Bronchial epithelial cell (primary cell): ENCODE results near the gene XRRA1. TPM values are rescaled to one million over a fixed set of nuclear protein-coding genes. Genes with fewer than 3 reads are reported as not detected.

Experiments
- DNase-seq: peaks from one replicate; pipeline ENCODE4 v3.0.0-alpha.2; 2010; ENCODE audit warnings: low read depth
- FAIRE-seq: peaks from 2 replicates; lab custom pipeline; 2011; peaks lifted over from hg19 to GRCh38; lab: Jason Lieb, UNC
- H3K27me3 ChIP-seq: 2 replicates; pipeline ENCODE4 v1.5.1; 2011; ENCODE audit warnings: low read length; ENCODE audit not compliant: control insufficient read depth, insufficient read depth
- H3K36me3 ChIP-seq: 2 replicates; pipeline ENCODE4 v1.5.1; 2011; ENCODE audit warnings: low read length; ENCODE audit not compliant: control insufficient read depth, insufficient read depth
- H3K4me3 ChIP-seq: 2 replicates; pipeline ENCODE4 v1.5.1; 2011; ENCODE audit warnings: mild to moderate bottlenecking, low read depth, low read length, control low read depth
- CTCF ChIP-seq: IDR thresholded peaks from 2 replicates; pipeline ENCODE4 v1.5.1; 2011; ENCODE audit warnings: mild to moderate bottlenecking, moderate library complexity, low read length, control low read depth, inconsistent platforms; ENCODE audit not compliant: insufficient read depth, severe bottlenecking
- total RNA-seq: library from RNA; depleted of rRNA; stranded (reverse); fragments of >200 nt; gene quantifications from 2 replicates; pipeline ENCODE4 v1.2.1, GENCODE V29; 2014

Gene XRRA1
- total RNA-seq, 1 donor from 2014 or later, result 10.8 TPM

- Histone ChIP-seq H3K27me3 (no peaks in the 10 kb centered on the region), H3K4me3 (peak within 1 kb of the TSS; percentile 48), H3K36me3 (no peaks in the 10 kb centered on the region)
- peak; percentile 71 for DNase-seq
- TF ChIP-seq CTCF, result no peak
- FAIRE-seq, result no peak
Measured at GRCh38 chr11:74988541-74989259, 39.8 kb upstream of the XRRA1 start, which contains the start of gene NEU3. Gene NEU3 (plus strand): TSS chr11:74988933. CDS start chr11:74989061, 128 bp downstream.

GRCh38 chr11:74984730-74985129 lies 35.8 kb upstream of the XRRA1 start:
- no peak for TF ChIP-seq CTCF
- Histone ChIP-seq H3K36me3 (peaks cover 2% of the 10 kb centered on the region), H3K27me3 (no peaks in the 10 kb centered on the region), H3K4me3 (no peak overlapping the region)
- FAIRE-seq (no peak), DNase-seq (no peak)

- FAIRE-seq (no peak), DNase-seq (no peak)
- Histone ChIP-seq H3K4me3 (no peak overlapping the region), H3K36me3 (peaks cover 2% of the 10 kb centered on the region), H3K27me3 (no peaks in the 10 kb centered on the region)
- TF ChIP-seq CTCF, result no peak
Measured at GRCh38 chr11:74984070-74984469, 35.2 kb upstream of the XRRA1 start.

- no peak for TF ChIP-seq CTCF
- no peak for DNase-seq
- H3K27me3 ChIP-seq, result no peaks in the 10 kb centered on the region
- peaks cover 2% of the 10 kb centered on the region for H3K36me3 ChIP-seq
- no peak for FAIRE-seq
- no peak overlapping the region for H3K4me3 ChIP-seq
Measured at GRCh38 chr11:74981888-74982287, 33.0 kb upstream of the XRRA1 start.

- TF ChIP-seq CTCF, result no peak
- H3K36me3 ChIP-seq, result peaks cover 2% of the 10 kb centered on the region
- DNase-seq (no peak), FAIRE-seq (no peak)
- no peaks in the 10 kb centered on the region for H3K27me3 ChIP-seq
- no peak overlapping the region for H3K4me3 ChIP-seq
Measured at GRCh38 chr11:74980634-74981033, 31.7 kb upstream of the XRRA1 start.

GRCh38 chr11:74978041-74978440 lies 29.1 kb upstream of the XRRA1 start:
- DNase-seq, result no peak
- Histone ChIP-seq H3K27me3 (no peaks in the 10 kb centered on the region), H3K36me3 (peaks cover 4% of the 10 kb centered on the region), H3K4me3 (no peak overlapping the region)
- no peak for FAIRE-seq
- TF ChIP-seq CTCF, result no peak
